KOPT-K1 (cell line): Measurements from ENCODE around the gene SNRNP35.
"Not testable (repeated sequence)": the region's sequence is repeated elsewhere in the genome, so short reads cannot be mapped to it uniquely, and the experiment has no call there.

ENCODE experiments used
- H3K27ac ChIP-seq: fragments of 200-600 bp; sonication (generic); 2 replicates; pipeline ENCODE4 v1.5.1; 2016; ENCODE audit warnings: antibody characterized with exemption, mild to moderate bottlenecking, low read depth, low read length; ENCODE audit not compliant: poor library complexity, severe bottlenecking
- H3K36me3 ChIP-seq: fragments of 200-600 bp; sonication (generic); 2 replicates; pipeline ENCODE4 v1.5.1; 2017; ENCODE audit warnings: antibody characterized with exemption, mild to moderate bottlenecking, low read length, moderate library complexity; ENCODE audit not compliant: insufficient read depth
- H3K9me3 ChIP-seq: fragments of 200-600 bp; sonication (generic); 2 replicates; pipeline ENCODE4 v1.5.1; 2017; ENCODE audit warnings: antibody characterized with exemption, low read length, mild to moderate bottlenecking; ENCODE audit not compliant: insufficient read depth, poor library complexity, severe bottlenecking

Gene SNRNP35

DNA sequence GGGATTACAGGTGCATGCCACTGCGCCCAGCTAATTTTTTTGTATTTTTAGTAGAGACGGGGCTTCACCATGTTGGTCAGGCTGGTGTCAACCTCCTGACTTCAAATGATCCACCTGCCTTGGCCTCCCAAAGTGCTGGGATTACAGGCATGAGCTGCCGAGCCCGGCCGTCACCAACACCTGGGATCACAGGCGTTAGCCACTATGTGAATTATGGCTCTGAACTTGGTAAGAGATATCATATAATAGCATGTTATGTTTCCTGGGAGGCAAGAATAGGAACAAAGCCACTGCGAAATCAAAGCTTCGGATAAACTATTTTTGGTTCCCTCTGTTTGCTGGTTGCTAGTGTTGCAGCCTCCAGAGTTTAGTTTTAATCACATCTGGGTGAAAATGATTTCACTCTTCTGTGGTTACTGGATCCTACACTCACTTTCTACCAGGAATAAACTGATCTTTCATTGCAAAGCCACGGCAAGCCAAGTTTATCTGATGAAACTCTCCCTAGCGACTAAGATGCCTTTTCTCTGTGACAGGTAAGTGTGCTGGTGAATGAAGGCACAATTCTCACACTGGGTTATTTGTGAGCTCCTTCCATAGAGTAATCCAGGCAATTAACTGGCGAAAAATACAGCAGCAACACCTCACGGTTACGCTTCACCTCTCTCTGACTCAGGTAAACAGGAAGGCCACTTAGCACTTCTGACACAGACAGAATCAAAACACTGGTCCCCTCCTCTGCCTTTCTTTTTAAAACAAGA, 16.7 kb downstream of the SNRNP35 start:
- peaks cover 16% of the 10 kb centered on the region for H3K36me3 ChIP-seq
- H3K9me3 ChIP-seq, result no peaks in the 10 kb centered on the region
- H3K27ac ChIP-seq, result no peak overlapping the region

DNA sequence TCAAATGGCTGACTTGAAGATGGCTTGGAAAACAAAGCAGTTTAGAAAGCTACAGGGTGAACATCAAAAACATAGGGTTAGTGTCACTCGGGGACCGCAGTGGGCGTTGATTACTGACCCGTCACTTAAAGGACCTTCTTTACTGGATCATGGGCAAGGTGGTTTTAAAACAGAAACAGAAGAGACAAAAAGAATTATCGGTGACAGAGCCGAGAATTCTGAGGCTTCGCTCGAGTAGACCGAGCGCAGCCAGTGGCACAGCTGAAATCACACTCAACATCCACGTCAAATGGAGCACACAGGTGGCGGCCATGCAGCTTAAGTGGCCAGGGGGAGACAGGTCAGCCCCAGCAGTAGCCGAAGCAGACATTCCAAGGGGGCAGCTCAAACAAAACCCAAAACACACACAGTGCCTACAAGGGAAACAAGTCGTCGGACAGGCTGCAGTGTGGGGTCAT, 17.3 kb downstream of the SNRNP35 start:
- no peak overlapping the region for H3K27ac ChIP-seq
- H3K36me3 ChIP-seq, result peaks cover 16% of the 10 kb centered on the region; the same call in 1 of the 2 replicates
- H3K9me3 ChIP-seq, result no peaks in the 10 kb centered on the region

DNA sequence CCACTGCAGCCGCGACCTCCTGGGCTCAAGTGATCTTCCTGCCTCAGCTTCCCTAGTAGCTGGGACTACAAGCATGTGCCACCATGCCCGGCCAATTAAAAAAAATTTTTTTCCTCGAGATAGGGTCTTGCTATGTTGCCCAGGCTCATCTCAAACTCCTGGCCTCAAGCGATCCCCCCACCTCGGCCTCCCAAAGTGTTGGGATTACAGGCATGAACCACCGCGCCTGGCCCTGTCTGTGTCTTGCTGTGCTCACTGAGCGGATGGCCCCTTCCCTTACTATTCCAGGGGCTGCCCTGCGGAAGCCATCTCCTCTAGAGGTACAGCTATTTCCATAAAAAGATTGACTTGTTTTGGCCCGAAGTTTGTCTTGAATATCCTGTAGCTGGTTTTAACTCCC, 20.1 kb downstream of the SNRNP35 start:
- Histone ChIP-seq H3K9me3 (no peaks in the 10 kb centered on the region), H3K27ac (no peak overlapping the region), H3K36me3 (no peaks in the 10 kb centered on the region)

DNA sequence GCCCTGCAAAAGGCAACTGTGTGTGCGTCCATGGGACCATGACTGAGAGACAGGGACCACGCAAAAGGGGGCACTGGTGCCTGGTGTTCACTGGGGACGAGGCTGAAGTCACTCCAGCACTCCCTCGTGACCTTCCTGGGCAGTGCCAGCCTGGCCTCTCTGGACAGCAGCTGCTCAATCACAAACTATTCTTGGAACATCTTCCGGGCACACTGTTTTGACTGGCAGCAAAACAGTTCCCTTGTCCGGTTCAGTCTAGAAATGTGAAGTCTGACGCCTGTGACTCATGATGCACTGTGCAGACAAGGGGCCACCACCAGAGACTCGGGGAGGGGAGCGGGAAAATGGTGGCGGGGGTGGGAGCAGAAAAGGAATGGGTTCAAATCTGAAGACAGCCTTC, 20.8 kb downstream of the SNRNP35 start:
- Histone ChIP-seq H3K27ac (no peak overlapping the region), H3K36me3 (no peaks in the 10 kb centered on the region), H3K9me3 (no peaks in the 10 kb centered on the region)

DNA sequence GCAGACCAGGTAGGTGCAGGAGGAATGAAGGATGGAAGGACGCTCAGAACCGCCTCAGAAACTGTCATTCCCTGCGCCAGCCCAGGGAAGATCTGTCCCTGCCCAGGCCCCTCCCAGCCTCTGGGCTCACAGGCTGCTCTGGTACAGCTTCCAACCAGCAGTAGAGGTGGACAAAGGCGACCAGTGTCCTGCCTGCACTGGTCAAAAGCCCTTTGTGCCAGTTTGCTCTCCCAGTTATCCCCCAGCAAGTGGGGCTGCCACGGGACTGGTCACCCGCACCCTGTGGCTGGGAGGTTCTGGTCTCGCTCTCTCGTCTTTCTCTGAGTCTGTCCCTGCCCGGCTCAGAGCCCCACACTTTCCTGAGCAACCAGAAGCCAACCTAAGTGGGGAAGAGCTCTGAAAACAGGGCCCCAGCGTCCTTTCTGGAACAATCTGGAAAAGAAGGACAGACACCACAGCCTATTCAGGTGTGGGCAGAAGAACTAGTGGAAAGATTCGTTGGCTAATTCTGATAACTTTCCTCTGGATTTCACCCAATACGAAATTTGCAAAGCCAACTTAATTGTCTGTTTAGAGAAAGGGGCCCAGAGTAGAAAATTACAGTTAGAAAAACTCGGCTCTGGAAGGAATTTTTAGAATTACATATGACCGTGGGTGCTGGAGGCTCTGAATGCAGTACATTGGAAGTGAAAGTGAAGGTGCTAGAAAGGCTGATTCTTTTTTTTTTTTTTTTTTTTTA, 21.7 kb downstream of the SNRNP35 start:
- H3K27ac ChIP-seq, result no peak overlapping the region
- no peaks in the 10 kb centered on the region for H3K36me3 ChIP-seq
- no peaks in the 10 kb centered on the region for H3K9me3 ChIP-seq

DNA sequence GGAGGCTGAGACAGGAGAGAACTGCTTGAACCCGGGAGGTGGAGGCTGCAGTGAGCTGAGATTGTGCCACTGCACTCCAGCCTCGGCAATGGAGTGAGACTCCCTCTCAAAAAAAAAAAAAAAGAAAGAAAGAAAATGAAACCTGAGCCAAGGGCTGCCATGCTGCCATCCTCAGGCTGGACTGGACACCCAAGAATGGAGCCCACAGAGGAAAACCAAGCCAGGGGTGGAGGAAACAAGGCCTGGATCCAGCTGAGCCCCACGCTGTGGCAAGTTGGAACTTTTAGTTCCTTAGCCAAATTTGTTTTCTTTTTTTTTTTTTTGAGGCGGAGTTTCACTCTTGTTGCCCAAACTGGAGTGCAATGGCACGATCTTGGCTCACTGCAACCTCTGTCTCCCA, 23.3 kb downstream of the SNRNP35 start:
- not testable (repeated sequence) for H3K9me3 ChIP-seq, H3K36me3 ChIP-seq, H3K27ac ChIP-seq

DNA sequence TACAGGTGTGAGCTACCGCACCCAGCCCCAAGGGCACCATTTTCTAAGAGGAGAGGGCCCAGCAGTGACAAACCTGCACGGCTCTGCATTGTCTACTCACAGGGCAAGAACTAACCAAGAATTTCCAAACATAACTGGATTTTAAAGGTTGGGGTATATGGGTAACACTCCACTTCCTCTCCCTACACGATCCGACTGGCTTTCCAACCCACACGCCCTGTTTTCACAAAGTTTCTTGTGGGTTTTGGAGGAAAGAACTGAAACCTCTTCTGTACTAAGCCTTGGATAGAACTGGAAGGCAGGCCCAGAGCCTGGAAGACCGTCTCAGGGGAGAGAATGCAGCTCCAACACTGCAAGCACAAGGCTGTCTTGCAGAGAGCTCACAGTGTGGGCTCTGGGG, 24.9 kb downstream of the SNRNP35 start:
- Histone ChIP-seq H3K27ac (peak overlapping the region; percentile 60), H3K9me3 (no peaks in the 10 kb centered on the region), H3K36me3 (no peaks in the 10 kb centered on the region)

DNA sequence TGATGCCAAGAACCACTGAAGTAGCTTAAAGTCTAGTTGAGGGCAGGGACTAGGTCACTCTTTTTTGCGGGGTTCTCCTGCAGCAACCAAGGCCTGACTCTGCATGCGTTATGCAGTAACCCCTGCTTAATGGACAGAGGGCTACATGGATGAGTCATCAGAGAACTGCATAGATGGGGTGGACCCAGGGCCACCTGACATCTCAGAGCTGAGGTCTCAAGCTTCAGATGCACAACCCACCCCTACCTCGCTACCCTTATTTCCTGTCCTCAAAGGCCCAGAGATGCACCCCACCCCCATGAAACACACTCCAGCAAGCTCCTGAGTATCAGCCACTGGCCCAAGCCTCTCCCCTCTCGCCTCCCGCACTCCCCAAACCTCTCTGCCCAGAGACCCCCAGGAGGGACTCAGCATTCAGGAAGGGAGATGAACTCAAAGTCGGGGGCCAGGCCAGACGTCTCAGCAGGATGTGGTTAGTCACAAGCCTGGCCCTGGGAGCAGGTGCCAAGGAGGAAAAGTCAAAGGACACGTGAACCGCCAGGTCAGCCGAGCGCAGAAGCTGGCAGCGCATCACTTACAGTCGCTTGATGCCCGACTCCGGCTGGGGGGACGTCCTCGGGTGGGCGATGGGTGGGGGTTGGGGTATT, 25.8 kb downstream of the SNRNP35 start:
- H3K36me3 ChIP-seq, result no peaks in the 10 kb centered on the region
- H3K27ac ChIP-seq, result peak overlapping the region; percentile 60
- no peaks in the 10 kb centered on the region for H3K9me3 ChIP-seq

DNA sequence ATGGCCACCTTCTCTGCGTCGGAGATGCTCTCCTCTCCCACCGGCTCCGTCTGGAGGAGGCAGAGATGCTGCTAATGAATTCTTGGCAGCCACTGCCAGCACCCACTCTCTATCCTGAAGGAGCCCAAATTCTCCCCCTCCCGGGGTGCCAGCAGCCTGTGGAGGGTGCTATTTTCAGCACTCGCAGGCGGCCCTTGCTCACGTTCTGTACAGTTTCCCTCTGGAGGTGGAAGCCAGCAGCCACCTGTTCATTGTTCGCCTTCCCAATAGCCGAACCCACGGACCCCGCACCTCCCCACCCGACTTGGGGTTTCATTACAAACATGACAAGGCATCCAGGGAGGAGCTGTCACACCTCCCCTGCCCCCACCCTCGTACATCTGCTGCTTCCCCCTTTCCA, 27.8 kb downstream of the SNRNP35 start:
- Histone ChIP-seq H3K36me3 (no peaks in the 10 kb centered on the region), H3K27ac (no peak overlapping the region), H3K9me3 (no peaks in the 10 kb centered on the region)

DNA sequence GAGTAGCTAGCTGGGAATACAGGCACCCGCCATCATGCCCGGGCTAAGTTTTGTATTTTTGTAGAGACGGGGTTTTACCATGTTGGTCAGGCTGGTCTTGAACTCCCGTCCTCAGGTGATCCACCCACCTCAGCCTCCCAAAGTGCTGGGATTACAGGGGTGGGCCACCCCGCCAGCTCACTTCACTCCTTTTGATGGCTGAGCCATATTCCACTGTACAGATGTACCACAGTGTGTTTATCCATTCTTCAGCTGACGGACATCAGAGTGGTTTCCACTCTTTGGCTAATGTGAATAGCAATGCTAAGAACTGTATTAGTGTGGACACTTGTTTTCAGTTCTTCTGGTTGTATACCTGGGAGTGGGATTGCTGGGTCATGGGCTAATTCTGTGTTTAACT, 29.5 kb downstream of the SNRNP35 start:
- Histone ChIP-seq H3K27ac (no peak overlapping the region), H3K9me3 (no peaks in the 10 kb centered on the region), H3K36me3 (no peaks in the 10 kb centered on the region)

DNA sequence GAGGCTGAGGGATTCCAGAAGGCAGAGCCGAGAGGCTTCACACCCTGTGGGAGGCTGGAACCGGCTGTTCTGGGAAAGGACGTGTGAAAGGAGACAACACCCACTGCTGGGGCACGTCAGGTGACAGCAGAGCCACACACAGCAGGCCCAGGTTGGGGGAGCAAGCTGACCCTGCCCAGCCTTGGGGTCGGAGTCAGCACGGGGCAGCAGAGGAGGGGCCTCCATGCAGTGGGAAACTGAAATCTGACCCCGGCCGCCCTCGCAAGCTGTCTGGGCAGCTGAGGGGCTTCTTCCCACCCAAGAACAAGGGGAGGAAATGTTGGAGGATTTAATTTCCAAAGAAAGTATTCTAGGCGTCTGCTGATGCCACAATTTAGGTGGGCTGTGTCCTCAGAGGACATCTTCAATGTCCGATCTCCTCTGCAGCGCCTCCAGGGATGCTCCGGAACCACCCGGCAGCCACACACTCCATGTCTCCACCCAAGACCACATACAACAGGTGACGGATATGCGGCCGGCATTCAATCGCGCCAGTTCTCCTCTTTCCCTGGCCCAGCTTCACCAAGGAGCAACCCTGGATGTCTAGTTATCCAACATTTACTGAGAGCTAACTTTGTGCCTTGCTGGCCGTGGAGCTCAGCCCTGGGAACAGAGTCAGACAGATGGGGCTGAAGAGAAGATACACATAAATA, 30.7 kb downstream of the SNRNP35 start:
- Histone ChIP-seq H3K36me3 (no peaks in the 10 kb centered on the region), H3K9me3 (no peaks in the 10 kb centered on the region), H3K27ac (no peak overlapping the region)

DNA sequence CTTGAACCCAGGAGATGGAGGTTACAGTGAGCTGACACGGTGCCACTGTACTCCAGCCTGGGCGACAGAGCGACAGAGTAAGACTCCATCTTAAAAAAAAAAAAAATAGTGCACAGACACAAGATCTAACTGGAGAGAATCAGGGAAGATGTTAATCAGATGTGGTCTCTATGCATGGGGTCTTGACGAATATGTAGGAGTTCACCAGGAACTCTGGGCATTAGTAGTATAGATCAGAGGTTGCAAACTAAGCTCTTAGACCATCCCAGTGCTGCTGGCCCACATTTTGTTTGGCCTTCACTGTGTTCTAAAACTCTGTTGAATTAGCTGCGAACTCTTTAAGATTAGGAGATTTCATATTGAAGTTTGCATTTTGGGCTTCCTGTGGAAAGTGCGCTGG, 31.6 kb downstream of the SNRNP35 start:
- Histone ChIP-seq H3K9me3 (no peaks in the 10 kb centered on the region), H3K36me3 (no peaks in the 10 kb centered on the region), H3K27ac (no peak overlapping the region)

DNA sequence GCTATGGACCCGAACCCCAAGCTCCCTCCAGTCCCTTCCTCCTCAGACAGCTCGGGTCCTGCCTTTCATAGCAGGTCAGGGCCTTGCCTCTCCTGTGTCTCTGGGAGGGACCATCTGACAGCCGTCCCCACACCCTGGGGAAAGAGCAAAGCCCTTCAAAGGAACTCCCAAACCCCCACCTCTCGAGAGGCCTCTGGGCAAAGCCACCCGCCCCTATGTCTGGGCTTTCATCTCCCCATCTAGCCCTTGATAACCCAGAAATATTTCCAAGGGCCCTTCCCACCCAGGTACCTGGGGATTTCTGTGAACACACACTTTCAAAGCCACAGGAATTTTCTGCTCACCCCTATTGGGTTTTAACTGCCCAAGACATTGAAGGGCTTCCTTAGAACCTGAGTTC, 32.1 kb downstream of the SNRNP35 start:
- Histone ChIP-seq H3K9me3 (no peaks in the 10 kb centered on the region), H3K36me3 (no peaks in the 10 kb centered on the region), H3K27ac (no peak overlapping the region)

DNA sequence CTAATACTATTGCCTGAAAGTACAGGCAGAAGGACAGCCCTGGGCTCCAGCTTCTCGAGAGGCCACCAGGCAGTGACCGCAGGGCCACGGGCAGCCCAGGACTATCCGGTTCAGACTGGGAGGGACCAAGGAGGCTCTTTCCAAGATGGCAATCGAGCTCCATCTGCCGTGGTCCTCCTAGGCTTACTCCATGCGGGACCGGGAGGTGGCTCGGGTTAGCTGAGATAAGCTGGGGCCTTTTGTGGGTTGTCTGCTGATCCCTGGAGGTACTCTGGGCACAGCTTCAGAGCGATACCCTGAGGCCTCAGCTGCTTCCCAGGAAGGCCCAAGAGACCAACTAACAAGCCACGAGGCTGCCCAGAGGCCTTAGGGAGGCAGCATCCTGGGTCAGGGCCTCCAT, 33.1 kb downstream of the SNRNP35 start:
- Histone ChIP-seq H3K27ac (no peak overlapping the region), H3K36me3 (no peaks in the 10 kb centered on the region), H3K9me3 (no peaks in the 10 kb centered on the region)

DNA sequence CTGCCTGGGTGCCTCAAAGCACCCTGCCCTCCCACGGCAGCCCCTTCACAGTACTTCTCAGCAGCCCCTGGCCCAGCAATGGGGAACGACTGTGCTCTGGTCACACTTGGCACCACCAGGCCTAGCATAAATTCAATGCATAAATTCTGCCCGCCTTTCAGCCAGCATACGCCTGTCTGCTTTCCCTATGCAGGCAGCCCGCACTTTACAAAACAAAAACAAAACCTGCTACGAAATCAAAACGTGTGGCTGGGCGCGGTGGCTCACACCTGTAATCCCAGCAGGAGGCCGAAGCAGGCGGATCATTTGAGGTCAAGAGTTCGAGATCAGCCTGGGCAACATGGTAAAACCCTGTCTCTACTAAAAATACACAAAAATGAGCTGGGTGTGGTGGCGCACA, 33.5 kb downstream of the SNRNP35 start:
- Histone ChIP-seq H3K36me3 (no peaks in the 10 kb centered on the region), H3K27ac (no peak overlapping the region), H3K9me3 (no peaks in the 10 kb centered on the region)
